HG03039 (cell line): ENCODE data around the gene TMEM255B.
"Not testable (repeated sequence)": the region's sequence is repeated elsewhere in the genome, so short reads cannot be mapped to it uniquely, and the experiment has no call there.

Experiments used
- ATAC-seq: cut with Tn5 transposase; IDR thresholded peaks from one replicate; pipeline ENCODE4 v1.9.1; 2021; ENCODE audit warnings: mild to moderate bottlenecking, moderate library complexity; ENCODE audit not compliant: unreplicated experiment

Gene TMEM255B

DNA sequence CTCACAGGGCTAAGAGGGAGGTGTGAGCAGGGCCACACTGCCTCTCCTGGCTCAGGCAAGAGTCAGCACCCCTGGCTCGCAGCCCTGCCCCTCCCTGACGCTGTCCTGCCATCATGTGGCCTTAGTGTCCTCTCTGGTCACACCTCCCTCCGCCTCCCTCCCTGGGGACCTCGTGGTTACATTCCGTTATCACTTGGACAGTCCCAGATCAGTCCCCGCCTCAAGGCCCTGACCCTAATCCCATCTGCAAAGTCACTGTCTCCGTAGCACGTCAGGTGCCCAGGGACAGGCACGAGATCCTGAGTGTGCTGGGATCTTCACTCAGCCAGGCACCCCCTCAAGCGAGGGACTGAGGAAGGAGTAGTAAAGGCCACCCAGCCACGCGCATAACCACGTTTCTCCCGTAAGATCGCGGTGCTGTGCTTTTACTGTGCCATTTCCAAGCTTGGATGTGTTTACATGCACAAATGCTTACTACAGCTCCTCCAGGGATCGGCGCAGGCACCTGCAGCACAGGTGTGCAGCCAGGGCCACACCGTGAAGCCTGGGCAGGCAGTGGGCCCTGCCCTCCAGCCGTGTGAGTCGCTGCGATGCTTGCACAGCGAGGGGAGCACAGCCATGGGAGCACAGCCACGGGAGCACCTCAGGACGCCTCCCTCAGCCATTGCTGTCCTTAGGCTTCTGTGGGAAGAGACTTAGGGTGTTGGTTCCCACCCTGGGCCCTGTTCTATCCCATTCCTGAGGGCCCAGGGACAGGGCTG is 10.7 kb upstream of the TMEM255B start:
- ATAC-seq: no peak

GRCh38 chr13:113748862-113749451 is 10.1 kb upstream of the TMEM255B start:
- no peak for ATAC-seq

DNA sequence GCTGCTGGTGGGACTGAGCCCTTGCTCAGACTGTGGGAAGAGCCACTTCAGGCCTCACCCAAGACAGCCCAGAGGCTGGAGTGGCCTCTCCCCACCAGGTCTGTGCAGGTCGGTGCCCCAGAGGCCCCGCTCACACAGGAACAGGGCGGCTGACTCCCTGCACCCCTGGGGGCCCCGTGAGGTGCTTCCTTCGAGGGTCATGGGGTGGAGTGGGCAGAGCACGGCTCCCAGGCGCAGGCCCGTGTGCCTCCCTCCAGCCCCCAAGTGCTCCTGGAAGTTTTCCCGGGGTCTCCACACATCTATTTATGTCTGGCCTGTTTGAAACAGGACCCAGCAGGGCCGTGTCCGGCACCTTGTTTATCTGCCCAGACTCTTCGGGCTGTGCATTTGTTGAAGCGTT is 9.5 kb upstream of the TMEM255B start:
- ATAC-seq: no peak

GRCh38 chr13:113749967-113750366 is 9.1 kb upstream of the TMEM255B start:
- ATAC-seq: no peak

DNA sequence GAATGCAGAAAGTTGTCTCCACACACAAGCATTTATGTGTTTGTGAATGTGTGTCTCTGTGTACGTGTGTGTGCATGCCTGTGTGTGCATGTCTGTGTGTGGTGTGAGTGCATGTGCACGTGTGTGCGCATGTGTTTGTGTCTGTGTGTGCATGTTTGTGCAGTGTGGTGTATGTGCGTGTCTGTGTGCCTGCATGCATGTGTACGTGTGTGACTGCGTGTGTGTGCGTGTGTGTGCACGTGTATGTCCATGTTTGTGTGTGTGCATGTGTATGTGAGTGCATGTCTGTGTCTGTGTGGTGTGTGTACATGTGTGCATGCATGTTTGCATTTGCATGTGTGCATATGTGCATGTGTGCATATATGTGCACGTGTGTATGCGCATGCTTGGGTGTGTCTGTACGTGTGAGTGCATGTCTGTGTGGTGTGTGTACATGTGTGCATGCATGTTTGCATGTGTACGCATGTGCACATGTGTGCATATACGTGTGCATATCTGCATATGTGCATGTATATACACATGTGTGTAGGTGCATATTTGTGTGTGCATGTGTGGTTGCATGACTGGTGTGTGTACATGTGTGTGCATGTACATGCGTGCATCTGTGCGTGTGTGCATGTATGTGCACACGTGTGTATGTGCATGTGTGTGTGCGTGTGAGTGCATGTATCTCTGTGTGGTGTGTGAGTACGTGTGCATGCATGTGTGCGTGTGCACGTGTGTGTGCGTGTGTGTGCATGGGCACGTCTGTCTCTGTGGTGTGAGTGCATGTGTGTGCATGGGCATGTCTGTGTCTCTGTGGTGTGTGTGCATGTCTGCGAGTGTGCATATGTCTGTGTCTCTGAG is 8.2 kb upstream of the TMEM255B start:
- ATAC-seq: no peak

DNA sequence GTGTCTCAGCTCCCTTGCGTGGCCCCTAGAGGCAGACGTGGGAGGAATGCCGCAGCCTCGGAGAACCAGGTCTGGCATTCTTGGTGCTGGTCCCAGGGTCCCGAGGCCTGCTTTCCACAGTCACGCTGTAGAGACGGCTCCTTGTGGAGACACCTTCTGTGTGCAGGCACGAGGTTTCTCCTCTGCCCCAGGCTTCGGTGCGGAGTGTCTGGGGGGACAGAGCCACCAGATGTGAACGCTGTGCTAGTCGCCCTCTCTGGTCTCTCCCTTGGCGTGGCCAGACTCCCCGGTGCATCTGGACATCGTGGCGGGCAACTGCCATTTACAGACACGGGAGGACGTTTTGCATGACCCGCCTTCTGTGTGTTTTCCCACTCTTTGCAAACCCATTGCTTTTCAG is 7.5 kb upstream of the TMEM255B start:
- ATAC-seq: no peak

- ATAC-seq: not testable (repeated sequence)
These were observed 6.6 kb upstream of the TMEM255B start for GRCh38 chr13:113752211-113752986.

GRCh38 chr13:113753171-113753570 is 5.9 kb upstream of the TMEM255B start:
- no peak for ATAC-seq

GRCh38 chr13:113754242-113754641 is 4.8 kb upstream of the TMEM255B start:
- no peak for ATAC-seq

- no peak for ATAC-seq
These were observed 4.3 kb upstream of the TMEM255B start for GRCh38 chr13:113754691-113755090.

DNA sequence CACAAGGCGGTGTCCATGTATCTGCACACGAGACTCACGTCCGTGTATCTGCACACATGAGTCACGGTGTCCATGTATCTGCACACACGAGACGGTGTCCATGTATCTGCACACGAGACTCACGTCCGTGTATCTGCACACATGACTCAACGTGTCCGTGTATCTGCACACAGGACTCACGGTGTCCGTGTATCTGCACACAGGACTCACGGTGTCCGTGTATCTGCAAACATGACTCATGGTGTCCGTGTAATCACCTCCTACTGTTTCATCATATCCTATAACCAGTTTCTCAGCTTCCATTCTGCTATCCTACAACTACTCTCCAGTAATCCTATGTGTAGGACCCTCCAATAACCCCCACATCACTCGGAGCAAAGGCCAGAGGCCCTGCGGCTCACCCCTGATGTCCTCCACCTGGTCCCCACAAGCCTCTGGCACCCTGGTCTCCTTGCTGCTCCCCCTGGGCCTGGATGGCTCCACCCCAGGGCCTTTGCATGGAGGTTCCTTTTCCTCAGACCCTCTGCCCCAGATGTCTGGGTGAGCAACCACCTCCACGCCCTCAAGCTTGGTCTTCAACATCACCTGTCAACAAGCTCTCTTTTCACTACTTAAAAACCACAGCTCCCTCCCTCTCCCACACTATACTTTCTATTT is 2.5 kb upstream of the TMEM255B start:
- ATAC-seq: no peak

- no peak for ATAC-seq
These were observed 605 bp downstream of the TMEM255B start for GRCh38 chr13:113759525-113760137.

DNA sequence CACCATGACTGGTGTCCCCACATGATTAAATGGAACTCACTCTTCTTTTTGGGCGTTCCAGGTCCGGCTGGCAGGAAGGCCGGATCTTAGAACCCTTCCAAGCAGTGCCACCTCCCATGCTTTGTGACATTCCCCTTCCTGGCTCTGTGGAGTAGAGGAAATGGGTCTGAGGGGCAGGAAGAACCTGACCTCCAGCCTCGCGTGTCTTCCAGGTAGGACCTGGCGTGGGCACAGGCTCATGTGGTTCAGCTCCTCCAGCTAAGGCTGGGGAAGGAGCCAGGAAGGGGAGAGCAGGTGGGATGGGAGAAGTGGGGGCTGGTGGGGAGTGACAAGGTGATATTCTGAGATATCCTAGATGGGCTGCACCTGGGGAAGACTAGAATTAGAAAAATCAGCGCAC is 2.1 kb downstream of the TMEM255B start:
- no peak for ATAC-seq

DNA sequence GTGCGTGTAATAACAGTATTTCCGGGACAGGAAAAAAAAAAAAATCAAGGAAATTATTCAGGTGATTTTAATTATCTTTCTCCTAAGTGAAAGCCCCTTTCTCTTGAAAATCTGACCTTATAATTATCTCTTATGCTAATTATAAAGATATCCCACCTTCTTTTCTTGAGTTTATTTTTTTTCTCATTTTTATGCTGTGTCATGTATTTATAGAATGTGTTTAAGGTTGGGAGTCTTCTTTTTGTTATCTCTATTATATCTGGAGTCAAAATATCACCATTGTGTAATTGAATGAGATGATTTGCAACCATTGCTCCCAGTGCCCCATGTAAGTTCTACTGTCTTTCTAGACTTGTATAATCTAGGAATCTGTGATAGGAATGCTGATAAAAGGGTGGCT is 3.0 kb downstream of the TMEM255B start:
- ATAC-seq: no peak

- no peak for ATAC-seq
These were observed 3.5 kb downstream of the TMEM255B start for GRCh38 chr13:113762538-113762937.

- ATAC-seq: no peak
These were observed 4.2 kb downstream of the TMEM255B start for GRCh38 chr13:113763254-113763653.

GRCh38 chr13:113763961-113764792 is 5.2 kb downstream of the TMEM255B start:
- ATAC-seq: no peak

DNA sequence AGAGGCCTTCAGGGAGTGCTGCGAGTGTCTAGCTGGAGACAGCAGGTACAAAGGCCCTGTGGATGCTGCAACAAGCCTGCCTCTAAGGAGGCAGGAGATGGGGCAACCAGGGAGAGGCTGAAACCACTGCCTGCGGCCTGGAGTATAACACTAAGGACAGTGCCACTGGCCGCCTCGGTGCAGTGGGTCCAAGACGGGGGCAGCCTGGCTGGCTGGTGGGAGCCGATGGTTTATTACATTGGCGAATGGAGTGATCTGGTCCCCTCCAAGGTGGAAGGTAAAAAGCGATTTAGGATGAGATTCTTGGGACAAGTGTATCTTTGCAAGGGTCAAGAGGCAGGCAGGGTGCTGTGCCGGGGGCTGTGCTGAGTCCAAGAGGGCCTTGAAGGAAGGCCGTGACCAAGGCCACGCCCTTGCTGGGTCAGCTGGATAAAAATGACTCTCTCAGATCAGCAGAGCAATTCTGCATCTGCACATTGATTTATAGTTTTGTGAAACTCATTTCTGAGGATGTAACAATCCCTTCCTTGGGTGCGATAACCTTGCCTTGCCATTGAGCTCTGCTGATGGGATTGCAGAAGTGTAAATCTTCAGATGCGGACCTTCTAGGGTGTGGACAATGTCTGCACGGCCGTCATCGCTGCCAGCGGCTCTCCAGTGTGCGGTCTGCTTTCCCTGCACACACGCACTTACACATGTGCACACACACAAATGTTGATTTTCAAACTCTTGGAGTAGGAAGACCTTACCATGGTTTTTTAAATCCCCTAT is 6.0 kb downstream of the TMEM255B start:
- ATAC-seq: no peak

GRCh38 chr13:113765564-113765910 is 6.5 kb downstream of the TMEM255B start:
- no peak for ATAC-seq
